ENCODE measurements around the gene IP6K1.
"Not testable (repeated sequence)": the region's sequence is repeated elsewhere in the genome, so short reads cannot be mapped to it uniquely, and the experiment has no call there.

Gene IP6K1

GRCh38 chr3:49779358-49780079 is 6.8 kb downstream of the IP6K1 start:
- H3K9me3 ChIP-seq: no peaks in the 10 kb centered on the region
- TF ChIP-seq CTCF (IDR thresholded peaks at IDR 0.05): no peak
- peaks cover 6 to 56% (median 30%) of the 10 kb centered on the region in 3 donors for H3K36me3 ChIP-seq
- H3K4me1 ChIP-seq: peaks cover 0 to 58% (median 32%) of the 10 kb centered on the region in 4 donors
- no peak overlapping the region for H3K4me3 ChIP-seq
- no peaks in the 10 kb centered on the region for H3K27me3 ChIP-seq
- no peak for DNase-seq
- intact Hi-C loops (cut with DNase I; ENCODE audit: low total_unique reads): loop anchor here (10.0 kb wide), 1 partner anchor 55 kb away; the partner anchor contains the start of gene GMPPB
- no peak overlapping the region for H3K27ac ChIP-seq

GRCh38 chr3:49776101-49776500 is 10.2 kb downstream of the IP6K1 start:
- intact Hi-C loops (cut with DNase I; ENCODE audit: low total_unique reads): not testable (repeated sequence)

GRCh38 chr3:49775538-49775937 is 10.8 kb downstream of the IP6K1 start:
- H3K36me3 ChIP-seq: peaks cover 0 to 28% (median 13%) of the 10 kb centered on the region in 3 donors
- TF ChIP-seq CTCF (IDR thresholded peaks at IDR 0.05): no peak
- H3K9me3 ChIP-seq: no peaks in the 10 kb centered on the region
- no peak for DNase-seq
- intact Hi-C loops (cut with DNase I; ENCODE audit: low total_unique reads): no loop called here
- H3K27me3 ChIP-seq: no peaks in the 10 kb centered on the region
- no peak overlapping the region for H3K27ac ChIP-seq
- no peak overlapping the region for H3K4me3 ChIP-seq
- peaks cover 0 to 31% (median 12%) of the 10 kb centered on the region in 4 donors for H3K4me1 ChIP-seq

More at GRCh38 chr3:49776101-49776500, 10.2 kb downstream of the IP6K1 start:
- not testable (repeated sequence) for H3K27ac ChIP-seq, H3K27me3 ChIP-seq, H3K9me3 ChIP-seq, DNase-seq, H3K4me3 ChIP-seq
- peaks cover 1 to 34% (median 15%) of the 10 kb centered on the region in 3 donors for H3K36me3 ChIP-seq
- peaks cover 0 to 34% (median 15%) of the 10 kb centered on the region in 4 donors for H3K4me1 ChIP-seq

GRCh38 chr3:49772703-49773102 is 13.6 kb downstream of the IP6K1 start:
- Histone ChIP-seq H3K4me3 (no peak overlapping the region), H3K36me3 (peaks cover 0 to 26% (median 11%) of the 10 kb centered on the region in 3 donors), H3K27me3 (no peaks in the 10 kb centered on the region), H3K4me1 (peaks cover 0 to 27% (median 11%) of the 10 kb centered on the region in 4 donors), H3K9me3 (no peaks in the 10 kb centered on the region), H3K27ac (no peak overlapping the region)
- intact Hi-C loops (cut with DNase I; ENCODE audit: low total_unique reads): no loop called here
- DNase-seq: no peak
- TF ChIP-seq CTCF (IDR thresholded peaks at IDR 0.05): no peak

- DNase-seq: no peak
- peaks cover 0 to 27% (median 11%) of the 10 kb centered on the region in 4 donors for H3K4me1 ChIP-seq
- H3K4me3 ChIP-seq: no peak overlapping the region
- no peak for TF ChIP-seq CTCF (IDR thresholded peaks at IDR 0.05)
- H3K27me3 ChIP-seq: no peaks in the 10 kb centered on the region
- intact Hi-C loops (cut with DNase I; ENCODE audit: low total_unique reads): no loop called here
- no peaks in the 10 kb centered on the region for H3K9me3 ChIP-seq
- H3K36me3 ChIP-seq: peaks cover 0 to 18% (median 0%) of the 10 kb centered on the region in 3 donors
- H3K27ac ChIP-seq: no peak overlapping the region
Measured at GRCh38 chr3:49771340-49771938, 14.9 kb downstream of the IP6K1 start.

- no peak for DNase-seq
- Histone ChIP-seq H3K9me3 (no peaks in the 10 kb centered on the region), H3K27me3 (no peaks in the 10 kb centered on the region), H3K4me1 (peaks cover 0 to 23% (median 5%) of the 10 kb centered on the region in 4 donors), H3K36me3 (peaks cover 0 to 18% (median 8%) of the 10 kb centered on the region in 3 donors), H3K4me3 (no peak overlapping the region), H3K27ac (no peak overlapping the region)
- intact Hi-C loops (cut with DNase I; ENCODE audit: low total_unique reads): no loop called here
- no peak for TF ChIP-seq CTCF (IDR thresholded peaks at IDR 0.05)
Measured at GRCh38 chr3:49769926-49770325, 16.4 kb downstream of the IP6K1 start.
